K562 (cell line): ENCODE measurements around the gene SERTAD1. TPM values are rescaled to one million over a fixed set of nuclear protein-coding genes. Genes with fewer than 3 reads are reported as not detected.

Experiments used
- BMI1 ChIP-seq: fragments of 150-350 bp; IDR thresholded peaks from 2 replicates; pipeline ENCODE4 v1.6.1; 2014; ENCODE audit warnings: low read length
- CCNT2 ChIP-seq: IDR thresholded peaks from 2 replicates; pipeline ENCODE4 v1.6.1; 2011; ENCODE audit warnings: borderline replicate concordance, low read depth, mild to moderate bottlenecking, moderate library complexity, mixed read lengths, low read length; ENCODE audit not compliant: insufficient read length; ENCODE audit errors: extremely low read depth
- CEBPB ChIP-seq: fragments of 450-650 bp; IDR thresholded peaks from 2 replicates; pipeline ENCODE4 v1.6.1; 2016; ENCODE audit warnings: missing genetic modification characterization, missing compliant biosample characterization
- CHCHD3 ChIP-seq: fragments of 250-450 bp; sonication (Bioruptor Pico); IDR thresholded peaks from 2 replicates; pipeline ENCODE4 v2.1.2; 2022; ENCODE audit warnings: mild to moderate bottlenecking
- JUNB ChIP-seq: fragments of 450-650 bp; formaldehyde crosslinking; conservative IDR thresholded peaks from 2 replicates; pipeline ENCODE4 v1.4.0; 2020; ENCODE audit warnings: mild to moderate bottlenecking
- NFXL1 ChIP-seq: fragments of 450-650 bp; formaldehyde crosslinking; IDR thresholded peaks from 2 replicates; pipeline ENCODE4 v1.4.0; 2021; ENCODE audit warnings: mild to moderate bottlenecking
- PHF21A ChIP-seq: fragments of 450-650 bp; IDR thresholded peaks from 2 replicates; pipeline ENCODE4 v1.6.1; 2017; ENCODE audit warnings: low read depth, borderline replicate concordance
- ZNF12 ChIP-seq: sonication (generic); formaldehyde crosslinking; IDR thresholded peaks from 2 replicates; pipeline ENCODE4 v1.4.0; 2020; ENCODE audit warnings: mild to moderate bottlenecking, missing genetic modification reagents
- ZNF146 ChIP-seq: IDR thresholded peaks from one replicate; pipeline ENCODE4 v1.6.1; 2018; ENCODE audit warnings: missing compliant biosample characterization; ENCODE audit not compliant: unreplicated experiment
- ZNF311 ChIP-seq: fragments of 250-450 bp; sonication (Bioruptor Pico); IDR thresholded peaks from 2 replicates; pipeline ENCODE4 v1.4.0; 2020; ENCODE audit warnings: mild to moderate bottlenecking, moderate library complexity
- ZNF41 ChIP-seq: fragments of 250-450 bp; sonication (Bioruptor Pico); conservative IDR thresholded peaks from 2 replicates; pipeline ENCODE4 v1.4.0; 2020; ENCODE audit warnings: mild to moderate bottlenecking
- polyA plus RNA-seq, 8 experiments: library from polyadenylated mRNA; depleted of rRNA in 4 of 8; stranded (reverse) in 5 of 8; unstranded in 3 of 8; fragments of >200 nt; fragmentation: Nextera tagmentation in 2 of 8; fragmentation: Illumina TruSeq in 1 of 8; extraction: Ambion mirVana in 2 of 8; extraction: Trizol in 1 of 8; gene quantifications; 2 replicates each; pipeline versions ENCODE4 v1.2.1 to v1.2.3, GENCODE V29; 2011 to 2014; ENCODE audit warnings: inconsistent platforms in 1 of 8, missing spikeins in 1 of 8
- total RNA-seq, 7 experiments: library from RNA; depleted of rRNA in 6 of 7; stranded (reverse); fragments of >200 nt in 6 of 7; fragmentation: Illumina TruSeq in 2 of 7; extraction: Trizol in 2 of 7; gene quantifications; 2 replicates each; pipeline versions ENCODE4 v1.2.1 to v1.2.3, GENCODE V29; 2011 to 2021; ENCODE audit warnings: low replicate concordance in 1 of 7
- TF ChIP-seq, protein P1 (sequence below), 2 experiments: fragments of 450-650 bp; IDR thresholded peaks; 2 replicates each; pipeline ENCODE4 v1.6.1; 2018; ENCODE audit warnings: mild to moderate bottlenecking in 2 of 2, low read depth in 1 of 2; ENCODE audit not compliant: partially characterized antibody in 2 of 2
- TF ChIP-seq, protein P2 (sequence below): sonication (generic); formaldehyde crosslinking; IDR thresholded peaks from 2 replicates; pipeline ENCODE4 v1.8.0; 2022; ENCODE audit warnings: missing genetic modification reagents, mild to moderate bottlenecking, moderate library complexity, borderline replicate concordance
- TF ChIP-seq, protein P3 (sequence below): fragments of 450-650 bp; IDR thresholded peaks from 2 replicates; pipeline ENCODE4 v1.6.1; 2017; ENCODE audit warnings: antibody characterized with exemption, mild to moderate bottlenecking
- TF ChIP-seq, protein P4 (sequence below): fragments of 450-650 bp; IDR thresholded peaks from 2 replicates; pipeline ENCODE4 v1.7.1; 2018; ENCODE audit warnings: mild to moderate bottlenecking, low read depth; ENCODE audit not compliant: partially characterized antibody
- TF ChIP-seq, protein P5 (sequence below): fragments of 250-450 bp; sonication (Bioruptor Pico); IDR thresholded peaks from 2 replicates; pipeline ENCODE4 v1.9.0; 2021; ENCODE audit warnings: mild to moderate bottlenecking

Gene SERTAD1
- total and polyA plus RNA-seq, 9 of the 15 experiments (the other 6 are each of a cell fraction or from before 2014, with no cell fraction given): 0.15 to 8.7 (median 4.9) TPM

DNA sequence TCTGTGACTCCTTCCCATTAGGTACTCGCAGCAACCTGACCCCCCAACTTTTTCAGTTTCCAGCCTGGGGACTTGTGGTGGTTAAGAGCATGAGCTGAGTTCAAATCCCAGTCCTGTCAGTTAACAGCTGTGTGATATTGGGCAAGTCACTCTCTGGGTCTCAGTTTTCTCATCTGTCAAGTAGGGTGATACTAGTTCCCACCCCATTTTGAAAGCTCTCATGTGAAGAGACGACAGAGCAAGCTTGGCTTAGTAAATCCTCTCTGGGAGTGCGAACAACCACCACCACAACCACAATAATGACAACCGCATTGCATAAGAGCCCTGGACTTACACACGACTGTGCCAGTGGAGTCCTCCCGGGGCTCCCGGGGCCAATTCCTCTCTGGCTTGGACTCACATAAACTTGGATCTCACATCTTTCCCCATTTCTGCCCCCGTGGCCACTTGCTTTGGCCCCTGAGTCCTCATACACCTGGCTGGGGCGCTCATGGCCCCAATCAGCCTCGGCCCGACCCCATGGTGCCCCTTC is 39.3 kb upstream of the SERTAD1 start (continued):
- TF ChIP-seq, protein P1, sequence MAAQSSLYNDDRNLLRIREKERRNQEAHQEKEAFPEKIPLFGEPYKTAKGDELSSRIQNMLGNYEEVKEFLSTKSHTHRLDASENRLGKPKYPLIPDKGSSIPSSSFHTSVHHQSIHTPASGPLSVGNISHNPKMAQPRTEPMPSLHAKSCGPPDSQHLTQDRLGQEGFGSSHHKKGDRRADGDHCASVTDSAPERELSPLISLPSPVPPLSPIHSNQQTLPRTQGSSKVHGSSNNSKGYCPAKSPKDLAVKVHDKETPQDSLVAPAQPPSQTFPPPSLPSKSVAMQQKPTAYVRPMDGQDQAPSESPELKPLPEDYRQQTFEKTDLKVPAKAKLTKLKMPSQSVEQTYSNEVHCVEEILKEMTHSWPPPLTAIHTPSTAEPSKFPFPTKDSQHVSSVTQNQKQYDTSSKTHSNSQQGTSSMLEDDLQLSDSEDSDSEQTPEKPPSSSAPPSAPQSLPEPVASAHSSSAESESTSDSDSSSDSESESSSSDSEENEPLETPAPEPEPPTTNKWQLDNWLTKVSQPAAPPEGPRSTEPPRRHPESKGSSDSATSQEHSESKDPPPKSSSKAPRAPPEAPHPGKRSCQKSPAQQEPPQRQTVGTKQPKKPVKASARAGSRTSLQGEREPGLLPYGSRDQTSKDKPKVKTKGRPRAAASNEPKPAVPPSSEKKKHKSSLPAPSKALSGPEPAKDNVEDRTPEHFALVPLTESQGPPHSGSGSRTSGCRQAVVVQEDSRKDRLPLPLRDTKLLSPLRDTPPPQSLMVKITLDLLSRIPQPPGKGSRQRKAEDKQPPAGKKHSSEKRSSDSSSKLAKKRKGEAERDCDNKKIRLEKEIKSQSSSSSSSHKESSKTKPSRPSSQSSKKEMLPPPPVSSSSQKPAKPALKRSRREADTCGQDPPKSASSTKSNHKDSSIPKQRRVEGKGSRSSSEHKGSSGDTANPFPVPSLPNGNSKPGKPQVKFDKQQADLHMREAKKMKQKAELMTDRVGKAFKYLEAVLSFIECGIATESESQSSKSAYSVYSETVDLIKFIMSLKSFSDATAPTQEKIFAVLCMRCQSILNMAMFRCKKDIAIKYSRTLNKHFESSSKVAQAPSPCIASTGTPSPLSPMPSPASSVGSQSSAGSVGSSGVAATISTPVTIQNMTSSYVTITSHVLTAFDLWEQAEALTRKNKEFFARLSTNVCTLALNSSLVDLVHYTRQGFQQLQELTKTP (IDR thresholded peaks at IDR 0.05; ENCODE audit: low read depth in 1 of 2, partially characterized antibody in 2 of 2): no peak
- TF ChIP-seq, protein P2, sequence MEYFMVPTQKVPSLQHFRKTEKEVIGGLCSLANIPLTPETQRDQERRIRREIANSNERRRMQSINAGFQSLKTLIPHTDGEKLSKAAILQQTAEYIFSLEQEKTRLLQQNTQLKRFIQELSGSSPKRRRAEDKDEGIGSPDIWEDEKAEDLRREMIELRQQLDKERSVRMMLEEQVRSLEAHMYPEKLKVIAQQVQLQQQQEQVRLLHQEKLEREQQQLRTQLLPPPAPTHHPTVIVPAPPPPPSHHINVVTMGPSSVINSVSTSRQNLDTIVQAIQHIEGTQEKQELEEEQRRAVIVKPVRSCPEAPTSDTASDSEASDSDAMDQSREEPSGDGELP: peak; percentile 95
- TF ChIP-seq JUNB (CRISPR knock-in tag): no peak
- TF ChIP-seq, protein P3, sequence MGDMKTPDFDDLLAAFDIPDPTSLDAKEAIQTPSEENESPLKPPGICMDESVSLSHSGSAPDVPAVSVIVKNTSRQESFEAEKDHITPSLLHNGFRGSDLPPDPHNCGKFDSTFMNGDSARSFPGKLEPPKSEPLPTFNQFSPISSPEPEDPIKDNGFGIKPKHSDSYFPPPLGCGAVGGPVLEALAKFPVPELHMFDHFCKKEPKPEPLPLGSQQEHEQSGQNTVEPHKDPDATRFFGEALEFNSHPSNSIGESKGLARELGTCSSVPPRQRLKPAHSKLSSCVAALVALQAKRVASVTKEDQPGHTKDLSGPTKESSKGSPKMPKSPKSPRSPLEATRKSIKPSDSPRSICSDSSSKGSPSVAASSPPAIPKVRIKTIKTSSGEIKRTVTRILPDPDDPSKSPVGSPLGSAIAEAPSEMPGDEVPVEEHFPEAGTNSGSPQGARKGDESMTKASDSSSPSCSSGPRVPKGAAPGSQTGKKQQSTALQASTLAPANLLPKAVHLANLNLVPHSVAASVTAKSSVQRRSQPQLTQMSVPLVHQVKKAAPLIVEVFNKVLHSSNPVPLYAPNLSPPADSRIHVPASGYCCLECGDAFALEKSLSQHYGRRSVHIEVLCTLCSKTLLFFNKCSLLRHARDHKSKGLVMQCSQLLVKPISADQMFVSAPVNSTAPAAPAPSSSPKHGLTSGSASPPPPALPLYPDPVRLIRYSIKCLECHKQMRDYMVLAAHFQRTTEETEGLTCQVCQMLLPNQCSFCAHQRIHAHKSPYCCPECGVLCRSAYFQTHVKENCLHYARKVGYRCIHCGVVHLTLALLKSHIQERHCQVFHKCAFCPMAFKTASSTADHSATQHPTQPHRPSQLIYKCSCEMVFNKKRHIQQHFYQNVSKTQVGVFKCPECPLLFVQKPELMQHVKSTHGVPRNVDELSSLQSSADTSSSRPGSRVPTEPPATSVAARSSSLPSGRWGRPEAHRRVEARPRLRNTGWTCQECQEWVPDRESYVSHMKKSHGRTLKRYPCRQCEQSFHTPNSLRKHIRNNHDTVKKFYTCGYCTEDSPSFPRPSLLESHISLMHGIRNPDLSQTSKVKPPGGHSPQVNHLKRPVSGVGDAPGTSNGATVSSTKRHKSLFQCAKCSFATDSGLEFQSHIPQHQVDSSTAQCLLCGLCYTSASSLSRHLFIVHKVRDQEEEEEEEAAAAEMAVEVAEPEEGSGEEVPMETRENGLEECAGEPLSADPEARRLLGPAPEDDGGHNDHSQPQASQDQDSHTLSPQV: no peak
- no peak for TF ChIP-seq ZNF146 (CRISPR knock-in tag)
- TF ChIP-seq BMI1: no peak
- TF ChIP-seq, protein P4, sequence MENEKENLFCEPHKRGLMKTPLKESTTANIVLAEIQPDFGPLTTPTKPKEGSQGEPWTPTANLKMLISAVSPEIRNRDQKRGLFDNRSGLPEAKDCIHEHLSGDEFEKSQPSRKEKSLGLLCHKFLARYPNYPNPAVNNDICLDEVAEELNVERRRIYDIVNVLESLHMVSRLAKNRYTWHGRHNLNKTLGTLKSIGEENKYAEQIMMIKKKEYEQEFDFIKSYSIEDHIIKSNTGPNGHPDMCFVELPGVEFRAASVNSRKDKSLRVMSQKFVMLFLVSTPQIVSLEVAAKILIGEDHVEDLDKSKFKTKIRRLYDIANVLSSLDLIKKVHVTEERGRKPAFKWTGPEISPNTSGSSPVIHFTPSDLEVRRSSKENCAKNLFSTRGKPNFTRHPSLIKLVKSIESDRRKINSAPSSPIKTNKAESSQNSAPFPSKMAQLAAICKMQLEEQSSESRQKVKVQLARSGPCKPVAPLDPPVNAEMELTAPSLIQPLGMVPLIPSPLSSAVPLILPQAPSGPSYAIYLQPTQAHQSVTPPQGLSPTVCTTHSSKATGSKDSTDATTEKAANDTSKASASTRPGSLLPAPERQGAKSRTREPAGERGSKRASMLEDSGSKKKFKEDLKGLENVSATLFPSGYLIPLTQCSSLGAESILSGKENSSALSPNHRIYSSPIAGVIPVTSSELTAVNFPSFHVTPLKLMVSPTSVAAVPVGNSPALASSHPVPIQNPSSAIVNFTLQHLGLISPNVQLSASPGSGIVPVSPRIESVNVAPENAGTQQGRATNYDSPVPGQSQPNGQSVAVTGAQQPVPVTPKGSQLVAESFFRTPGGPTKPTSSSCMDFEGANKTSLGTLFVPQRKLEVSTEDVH: no peak
- 0 out of 2 replicates have a peak, but pooled peaks have one; percentile 18 for TF ChIP-seq ZNF12
- TF ChIP-seq CEBPB (tag): peak; percentile 96
- no peak for TF ChIP-seq ZNF311
- TF ChIP-seq PHF21A: no peak
- TF ChIP-seq, protein P5, sequence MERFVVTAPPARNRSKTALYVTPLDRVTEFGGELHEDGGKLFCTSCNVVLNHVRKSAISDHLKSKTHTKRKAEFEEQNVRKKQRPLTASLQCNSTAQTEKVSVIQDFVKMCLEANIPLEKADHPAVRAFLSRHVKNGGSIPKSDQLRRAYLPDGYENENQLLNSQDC: peak; percentile 44; the same call in 1 of the 2 replicates
- TF ChIP-seq ZNF41: 0 out of 2 replicates have a peak, but pooled peaks have one; percentile 3
- TF ChIP-seq CHCHD3: no peak
- TF ChIP-seq CCNT2: no peak
- no peak for TF ChIP-seq NFXL1 (CRISPR knock-in tag)
